Lower lobe of right lung (tissue), 2 donors: ENCODE data around the gene SCTR. TPM values are rescaled to one million over a fixed set of nuclear protein-coding genes. Genes with fewer than 3 reads are reported as not detected.

Experiments
- ATAC-seq, 2 donors: fragments of 200-7000 bp; cut with Tn5 transposase; one replicate each; pipeline ENCODE4 v1.9.1; 2020 to 2022; ENCODE audit warnings: mild to moderate bottlenecking in 2 of 2, moderate library complexity in 2 of 2
- DNase-seq: peaks from one replicate; pipeline ENCODE4 v3.0.0-alpha.2; 2020
- H3K27ac ChIP-seq: fragments of 200-600 bp; one replicate; pipeline ENCODE4 v1.8.0; 2022
- H3K27me3 ChIP-seq: fragments of 200-600 bp; one replicate; pipeline ENCODE4 v1.8.0; 2022; ENCODE audit warnings: low read depth
- H3K36me3 ChIP-seq: fragments of 200-600 bp; one replicate; pipeline ENCODE4 v1.8.0; 2022; ENCODE audit warnings: mild to moderate bottlenecking
- H3K4me1 ChIP-seq: fragments of 200-600 bp; one replicate; pipeline ENCODE4 v1.8.0; 2022
- H3K4me3 ChIP-seq: fragments of 200-600 bp; one replicate; pipeline ENCODE4 v1.8.0; 2022; ENCODE audit warnings: mild to moderate bottlenecking
- H3K9me3 ChIP-seq: fragments of 200-600 bp; one replicate; pipeline ENCODE4 v1.8.0; 2022
- CTCF ChIP-seq: fragments of 200-600 bp; IDR thresholded peaks from one replicate; pipeline ENCODE4 v1.8.0; 2022; ENCODE audit warnings: antibody characterized with exemption, mild to moderate bottlenecking
- intact Hi-C: fragments of 100-400 bp; cut with DNase I; formaldehyde crosslinking; loops from one replicate; pipeline ENCODE4 v1.11.0; 2022
- total RNA-seq: library from RNA; stranded (reverse); fragmentation: NEBNext Ultra II Directional; extraction: Animal tissue kit (Norgen Biotek cat#: 25700); gene quantifications from one replicate; pipeline ENCODE4 v1.2.1, GENCODE V29; 2021
- donor health status: DM: no; HTN: yes; CAD: no; lungs with severe emphysema.

Gene SCTR
- total RNA-seq, 1 donor from 2014 or later = 13.2 TPM

- intact Hi-C loops = loop anchor here (5.0 kb wide), 1 partner anchor 71 kb away; no protein-coding TSS in a partner anchor
- no peak for TF ChIP-seq CTCF
- ATAC-seq = no peak
These were observed 45.9 kb downstream of the SCTR start for GRCh38 chr2:119478188-119478977.

GRCh38 chr2:119477113-119477505 lies 47.2 kb downstream of the SCTR start:
- no peak for TF ChIP-seq CTCF
- no peaks in the 10 kb centered on the region for H3K36me3 ChIP-seq
- intact Hi-C loops = loop anchor here (5.0 kb wide), 1 partner anchor 70 kb away; no protein-coding TSS in a partner anchor
- no peak overlapping the region for H3K4me3 ChIP-seq
- no peaks in the 10 kb centered on the region for H3K27me3 ChIP-seq
- DNase-seq = no peak
- ATAC-seq = no peak
- no peaks in the 10 kb centered on the region for H3K9me3 ChIP-seq
- H3K27ac ChIP-seq = no peak overlapping the region
- peaks cover 16% of the 10 kb centered on the region for H3K4me1 ChIP-seq

More at GRCh38 chr2:119478188-119478977, 45.9 kb downstream of the SCTR start:
- no peaks in the 10 kb centered on the region for H3K9me3 ChIP-seq
- H3K27ac ChIP-seq = no peak overlapping the region
- no peaks in the 10 kb centered on the region for H3K36me3 ChIP-seq
- H3K4me1 ChIP-seq = peaks cover 27% of the 10 kb centered on the region
- H3K4me3 ChIP-seq = no peak overlapping the region
- DNase-seq = no peak
- no peaks in the 10 kb centered on the region for H3K27me3 ChIP-seq

GRCh38 chr2:119476301-119477112 lies 47.8 kb downstream of the SCTR start:
- H3K9me3 ChIP-seq = no peaks in the 10 kb centered on the region
- H3K27me3 ChIP-seq = no peaks in the 10 kb centered on the region
- H3K27ac ChIP-seq = no peak overlapping the region
- ATAC-seq = peak; percentile 85 to 86
- H3K4me1 ChIP-seq = peaks cover 10% of the 10 kb centered on the region
- TF ChIP-seq CTCF = peak; percentile 99
- intact Hi-C loops = loop anchor here (5.0 kb wide), 1 partner anchor 69 kb away; no protein-coding TSS in a partner anchor
- no peak overlapping the region for H3K4me3 ChIP-seq
- no peaks in the 10 kb centered on the region for H3K36me3 ChIP-seq
- no peak for DNase-seq

- Histone ChIP-seq H3K4me1 (peaks cover 9% of the 10 kb centered on the region), H3K36me3 (no peaks in the 10 kb centered on the region), H3K9me3 (no peaks in the 10 kb centered on the region), H3K27ac (no peak overlapping the region), H3K4me3 (no peak overlapping the region), H3K27me3 (no peaks in the 10 kb centered on the region)
- intact Hi-C loops = loop anchor here (5.0 kb wide), 1 partner anchor 69 kb away; no protein-coding TSS in a partner anchor
- no peak for ATAC-seq
- DNase-seq = no peak
- no peak for TF ChIP-seq CTCF
These were observed 48.4 kb downstream of the SCTR start for GRCh38 chr2:119475857-119476244.

DNA sequence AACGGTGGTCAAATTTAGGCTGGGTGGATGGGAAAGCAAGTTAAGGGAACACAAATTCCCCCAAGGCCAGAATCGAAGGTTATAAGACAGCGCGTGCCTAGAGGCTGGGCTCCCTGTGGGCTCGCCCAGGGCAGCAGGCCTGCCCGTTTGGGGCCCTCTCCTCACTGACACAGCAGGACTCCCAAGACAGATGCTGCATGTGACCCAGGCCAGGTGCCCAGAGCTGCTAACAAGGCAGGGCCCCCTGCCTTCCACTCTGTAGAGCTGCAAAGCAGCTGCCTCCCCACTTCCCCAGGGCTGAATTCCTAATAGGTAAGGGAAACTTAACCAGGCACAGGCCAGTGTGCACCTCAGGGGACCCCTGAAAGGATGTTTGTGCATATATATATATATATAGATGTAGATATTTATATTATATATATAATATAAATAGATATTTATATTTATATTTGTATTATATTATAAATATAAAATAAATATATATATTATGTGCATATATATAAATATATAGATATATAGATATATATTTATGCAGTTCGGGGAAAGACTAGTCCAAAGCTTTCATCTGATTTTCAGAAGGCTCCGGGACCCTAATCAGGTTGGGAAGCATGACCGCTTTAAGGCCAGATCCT lies 48.9 kb downstream of the SCTR start:
- ATAC-seq (no peak), DNase-seq (no peak)
- intact Hi-C loops = loop anchor here (5.0 kb wide), 1 partner anchor 68 kb away; no protein-coding TSS in a partner anchor
- Histone ChIP-seq H3K27me3 (no peaks in the 10 kb centered on the region), H3K27ac (no peak overlapping the region), H3K4me1 (peaks cover 9% of the 10 kb centered on the region), H3K36me3 (no peaks in the 10 kb centered on the region), H3K4me3 (no peak overlapping the region), H3K9me3 (no peaks in the 10 kb centered on the region)
- no peak for TF ChIP-seq CTCF
